Measurements from ENCODE around the gene ADARB2. TPM values are rescaled to one million over a fixed set of nuclear protein-coding genes. Genes with fewer than 3 reads are reported as not detected.
A peak's percentile ranks its signal among the peaks of the same experiment; 100 is the strongest.

Gene ADARB2
- total and polyA plus RNA-seq, 8 donors = 0.34 to 24.7 (median 3.2) TPM

GRCh38 chr10:1762076-1762475 is 24.8 kb upstream of the ADARB2 start:
- H3K36me3 ChIP-seq = no peaks in the 10 kb centered on the region
- no peaks in the 10 kb centered on the region for H3K4me1 ChIP-seq
- no peak overlapping the region for H3K27ac ChIP-seq
- no peak for FAIRE-seq
- WGBS, 2 donors = 40 to 51% methylated on average over 8 of the region's 8 CpGs
- H3K4me3 ChIP-seq = no peak overlapping the region
- TF ChIP-seq, protein P1, sequence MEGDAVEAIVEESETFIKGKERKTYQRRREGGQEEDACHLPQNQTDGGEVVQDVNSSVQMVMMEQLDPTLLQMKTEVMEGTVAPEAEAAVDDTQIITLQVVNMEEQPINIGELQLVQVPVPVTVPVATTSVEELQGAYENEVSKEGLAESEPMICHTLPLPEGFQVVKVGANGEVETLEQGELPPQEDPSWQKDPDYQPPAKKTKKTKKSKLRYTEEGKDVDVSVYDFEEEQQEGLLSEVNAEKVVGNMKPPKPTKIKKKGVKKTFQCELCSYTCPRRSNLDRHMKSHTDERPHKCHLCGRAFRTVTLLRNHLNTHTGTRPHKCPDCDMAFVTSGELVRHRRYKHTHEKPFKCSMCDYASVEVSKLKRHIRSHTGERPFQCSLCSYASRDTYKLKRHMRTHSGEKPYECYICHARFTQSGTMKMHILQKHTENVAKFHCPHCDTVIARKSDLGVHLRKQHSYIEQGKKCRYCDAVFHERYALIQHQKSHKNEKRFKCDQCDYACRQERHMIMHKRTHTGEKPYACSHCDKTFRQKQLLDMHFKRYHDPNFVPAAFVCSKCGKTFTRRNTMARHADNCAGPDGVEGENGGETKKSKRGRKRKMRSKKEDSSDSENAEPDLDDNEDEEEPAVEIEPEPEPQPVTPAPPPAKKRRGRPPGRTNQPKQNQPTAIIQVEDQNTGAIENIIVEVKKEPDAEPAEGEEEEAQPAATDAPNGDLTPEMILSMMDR (IDR thresholded peaks at IDR 0.05) = no peak
- H3K27me3 ChIP-seq = no peaks in the 10 kb centered on the region
- H3K9me3 ChIP-seq = peaks cover 0 to 5% (median 0%) of the 10 kb centered on the region in 4 donors
- intact Hi-C loops (cut with DNase I) = no loop called here
- DNase-seq = no peak
- no peak for ATAC-seq

DNA sequence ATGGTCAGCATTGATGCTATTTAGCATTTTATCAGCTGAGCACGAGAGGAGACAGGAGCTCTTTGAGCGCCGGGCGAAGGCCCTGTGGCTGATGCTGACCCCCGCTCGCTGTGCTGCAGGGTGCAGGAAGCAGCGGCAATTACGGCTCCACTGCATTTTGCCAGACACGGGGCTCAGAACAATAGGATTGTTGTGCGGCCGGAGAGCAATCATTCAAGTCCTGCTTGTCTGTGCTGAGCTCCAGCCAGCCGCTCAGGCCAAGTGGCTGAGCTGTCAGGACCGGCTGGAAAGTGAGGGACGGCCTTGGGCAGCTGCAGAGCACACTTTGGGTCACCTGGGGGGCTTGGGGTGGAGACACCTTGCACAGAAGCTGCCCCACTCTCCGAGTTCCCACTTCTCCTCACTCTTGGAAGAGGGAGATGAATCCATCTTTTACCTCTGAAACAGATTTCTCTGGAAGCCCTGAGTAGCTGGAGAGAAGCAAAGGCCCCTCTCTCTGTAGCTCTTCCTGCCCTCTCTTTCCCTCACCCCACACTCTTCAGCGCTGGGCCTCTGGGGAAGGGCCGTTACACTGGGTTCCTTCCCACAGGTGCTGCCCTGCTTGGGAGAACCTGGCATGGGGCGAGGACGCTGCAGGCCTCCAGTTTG is 17.3 kb upstream of the ADARB2 start:
- H3K4me3 ChIP-seq = no peak overlapping the region
- intact Hi-C loops (cut with DNase I) = no loop called here
- H3K9me3 ChIP-seq = peaks cover 0 to 5% (median 0%) of the 10 kb centered on the region in 4 donors
- 21 to 31% methylated on average over 19 of the region's 19 CpGs for WGBS, 2 donors
- no peaks in the 10 kb centered on the region for H3K27me3 ChIP-seq
- no peaks in the 10 kb centered on the region for H3K4me1 ChIP-seq
- H3K36me3 ChIP-seq = no peaks in the 10 kb centered on the region
- TF ChIP-seq, protein P1 (IDR thresholded peaks at IDR 0.05) = no peak
- FAIRE-seq (no peak), DNase-seq (peak in 2 of 6 donors; percentile 6 to 15), ATAC-seq (peak in 2 of 4 donors; percentile 70 to 84)
- H3K27ac ChIP-seq = no peak overlapping the region

DNA sequence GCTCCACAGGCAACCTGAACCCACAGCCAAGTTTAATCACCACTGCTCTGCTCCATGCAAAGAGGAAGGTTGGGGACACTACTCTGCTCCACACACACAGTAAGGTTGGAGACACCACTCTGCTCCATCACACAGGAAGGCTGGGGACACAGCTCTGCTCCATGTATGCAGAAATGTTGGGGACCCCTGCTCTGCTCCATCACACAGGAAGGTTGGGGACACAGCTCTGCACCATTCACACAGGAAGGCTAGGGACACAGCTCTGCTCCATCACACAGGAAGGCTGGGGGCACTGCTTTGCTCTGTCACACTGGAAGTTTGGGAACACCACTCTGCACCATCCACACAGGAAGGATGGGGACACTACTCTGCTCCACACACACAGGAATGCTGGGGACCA is 14.8 kb upstream of the ADARB2 start:
- no peaks in the 10 kb centered on the region for H3K27me3 ChIP-seq
- H3K4me3 ChIP-seq = no peak overlapping the region
- no peaks in the 10 kb centered on the region for H3K9me3 ChIP-seq
- no peak for FAIRE-seq
- TF ChIP-seq, protein P1 (IDR thresholded peaks at IDR 0.05) = no peak
- no peaks in the 10 kb centered on the region for H3K4me1 ChIP-seq
- no peak for ATAC-seq
- no peak overlapping the region for H3K27ac ChIP-seq
- intact Hi-C loops (cut with DNase I) = no loop called here
- no peaks in the 10 kb centered on the region for H3K36me3 ChIP-seq
- no peak for DNase-seq

GRCh38 chr10:1747590-1748157 is 10.3 kb upstream of the ADARB2 start:
- H3K27ac ChIP-seq = no peak overlapping the region
- no peak for ATAC-seq
- H3K9me3 ChIP-seq = no peaks in the 10 kb centered on the region
- H3K36me3 ChIP-seq = no peaks in the 10 kb centered on the region
- WGBS, 2 donors = 61 to 73% methylated on average over 5 of the region's 5 CpGs
- TF ChIP-seq, protein P1 (IDR thresholded peaks at IDR 0.05) = no peak
- FAIRE-seq = no peak
- peaks cover 0 to 8% (median 0%) of the 10 kb centered on the region in 4 donors for H3K27me3 ChIP-seq
- no peaks in the 10 kb centered on the region for H3K4me1 ChIP-seq
- no peak overlapping the region for H3K4me3 ChIP-seq
- DNase-seq = no peak
- intact Hi-C loops (cut with DNase I) = no loop called here

GRCh38 chr10:1746796-1747195 is 9.5 kb upstream of the ADARB2 start:
- Histone ChIP-seq H3K27ac (no peak overlapping the region), H3K9me3 (no peaks in the 10 kb centered on the region), H3K4me1 (no peaks in the 10 kb centered on the region), H3K27me3 (peaks cover 0 to 16% (median 0%) of the 10 kb centered on the region in 4 donors), H3K36me3 (no peaks in the 10 kb centered on the region), H3K4me3 (no peak overlapping the region)
- ATAC-seq = no peak
- FAIRE-seq = no peak
- TF ChIP-seq, protein P1 (IDR thresholded peaks at IDR 0.05) = no peak
- intact Hi-C loops (cut with DNase I) = no loop called here
- no peak for DNase-seq
- WGBS, 2 donors = 86 to 92% methylated on average over 25 of the region's 25 CpGs
